Neutrophil (primary cell): Measurements from ENCODE around the gene TMEM238.

ENCODE experiments used
- H3K27ac ChIP-seq: fragments of 200-600 bp; sonication (generic); 2 replicates; pipeline ENCODE4 v1.5.1; 2016; ENCODE audit warnings: mild to moderate bottlenecking, moderate library complexity
- H3K27me3 ChIP-seq: fragments of 200-600 bp; sonication (generic); 2 replicates; pipeline ENCODE4 v1.6.0; 2016; ENCODE audit warnings: mild to moderate bottlenecking
- H3K36me3 ChIP-seq: fragments of 200-600 bp; sonication (generic); 2 replicates; pipeline ENCODE4 v1.5.1; 2017
- H3K4me1 ChIP-seq, 2 experiments: fragments of 200-600 bp in 1 of 2; sonication (generic) in 1 of 2; 1 replicate in 1 of 2; 2 replicates in 1 of 2; pipeline versions ENCODE4 v1.5.1 to v1.6.1; 2013 to 2016; ENCODE audit warnings: low read depth in 1 of 2, low read length in 1 of 2, mild to moderate bottlenecking in 1 of 2, moderate library complexity in 1 of 2; ENCODE audit not compliant: control insufficient read depth in 1 of 2, insufficient read depth in 1 of 2
- H3K4me3 ChIP-seq, 2 experiments: fragments of 200-600 bp in 1 of 2; sonication (generic) in 1 of 2; 1 replicate in 1 of 2; 2 replicates in 1 of 2; pipeline ENCODE4 v1.5.1; 2013 to 2016; ENCODE audit warnings: low read depth in 1 of 2, low read length in 1 of 2, mild to moderate bottlenecking in 1 of 2, moderate library complexity in 1 of 2
- H3K9me3 ChIP-seq: fragments of 200-600 bp; sonication (generic); 2 replicates; pipeline ENCODE4 v1.5.1; 2016
- CTCF ChIP-seq: fragments of 200-600 bp; sonication (generic); IDR thresholded peaks from 2 replicates; pipeline ENCODE4 v1.5.1; 2016; ENCODE audit warnings: antibody characterized with exemption

The TMEM238 gene

DNA sequence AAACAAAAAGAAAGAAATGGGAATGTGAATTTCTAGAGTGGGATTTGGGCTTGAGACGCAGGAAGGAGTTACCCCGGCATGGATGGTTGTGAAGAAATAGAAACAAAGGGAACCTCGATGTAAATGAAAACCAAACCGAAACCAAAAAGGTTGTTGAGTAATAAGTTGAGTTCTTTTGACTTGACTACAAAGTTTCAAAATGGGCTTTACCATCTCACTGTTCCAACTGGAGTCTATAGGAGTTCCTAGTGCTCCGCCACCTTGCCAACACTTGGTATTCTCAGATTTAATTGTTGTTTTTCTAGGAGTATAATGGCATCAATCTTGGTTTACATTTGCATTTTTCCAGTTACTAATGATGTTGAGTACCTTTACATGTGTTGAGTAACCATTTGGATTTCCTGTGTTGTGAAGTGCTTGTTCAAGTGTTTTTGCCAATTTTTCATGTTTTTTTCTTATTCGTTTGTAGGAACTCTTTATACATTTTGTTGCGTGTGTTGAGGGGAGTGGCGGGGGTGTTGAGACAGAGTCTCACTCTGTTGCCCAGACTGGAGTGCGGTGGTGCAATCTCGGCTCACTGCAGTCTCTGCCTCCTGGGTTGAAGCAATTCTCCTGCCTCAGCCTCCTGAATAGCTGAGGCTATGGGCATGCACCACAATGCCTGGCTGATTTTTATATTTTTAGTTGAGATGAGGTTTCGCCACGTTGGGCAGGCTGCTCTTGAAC is 14.3 kb upstream of the TMEM238 start:
- Histone ChIP-seq H3K27ac (peak overlapping the region; percentile 78), H3K9me3 (no peaks in the 10 kb centered on the region), H3K36me3 (peaks cover 29% of the 10 kb centered on the region), H3K27me3 (no peaks in the 10 kb centered on the region), H3K4me1 (peaks cover 22 to 24% of the 10 kb centered on the region in 2 experiments), H3K4me3 (peak overlapping the region; percentile 44 to 55)
- TF ChIP-seq CTCF, result no peak

DNA sequence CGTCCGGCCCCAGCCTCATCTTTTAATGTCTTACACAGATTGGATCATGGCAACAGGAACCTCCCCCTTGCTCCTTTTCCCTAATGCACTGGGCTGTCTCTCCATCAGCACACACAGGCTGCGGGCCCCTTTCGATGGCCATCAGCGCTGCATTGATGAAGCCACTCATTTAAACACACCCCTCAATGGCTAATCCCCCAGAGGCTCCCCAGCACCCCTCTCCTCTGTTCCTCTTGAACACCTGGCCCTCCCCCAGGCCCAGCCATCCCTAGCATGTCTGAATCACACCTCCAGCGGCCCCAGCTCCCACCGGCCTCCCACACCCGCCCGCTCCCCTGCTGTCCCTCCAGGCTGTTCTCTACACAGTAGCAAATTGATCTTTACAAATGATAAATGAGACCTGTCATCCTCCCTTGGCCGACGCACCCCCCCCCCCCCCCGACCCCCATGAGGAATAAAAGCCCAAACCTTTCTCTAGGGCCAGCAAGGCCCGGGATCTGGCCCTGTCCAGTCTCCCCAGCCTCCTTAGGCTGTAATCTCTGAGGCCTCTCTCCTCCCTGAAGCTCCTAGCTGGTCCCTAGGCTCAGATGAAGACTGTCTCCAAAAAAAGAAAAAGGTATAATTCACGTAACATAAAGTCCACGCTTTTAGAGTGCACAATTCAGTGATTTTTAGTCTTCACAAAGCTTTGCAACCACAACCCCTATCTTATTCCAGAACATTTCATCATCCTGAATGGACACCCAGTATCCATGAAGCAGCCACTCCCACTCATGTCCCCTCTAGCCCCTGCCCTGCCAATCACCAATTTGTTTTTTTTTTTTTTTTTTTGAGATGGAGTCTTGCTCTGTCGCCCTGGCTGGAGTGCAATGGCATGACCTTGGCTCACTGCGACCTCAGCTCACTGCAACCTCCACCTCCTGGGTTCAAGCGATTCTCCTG is 9.0 kb upstream of the TMEM238 start:
- Histone ChIP-seq H3K4me1 (peaks cover 11 to 12% of the 10 kb centered on the region in 2 experiments), H3K4me3 (no peak overlapping the region)

DNA sequence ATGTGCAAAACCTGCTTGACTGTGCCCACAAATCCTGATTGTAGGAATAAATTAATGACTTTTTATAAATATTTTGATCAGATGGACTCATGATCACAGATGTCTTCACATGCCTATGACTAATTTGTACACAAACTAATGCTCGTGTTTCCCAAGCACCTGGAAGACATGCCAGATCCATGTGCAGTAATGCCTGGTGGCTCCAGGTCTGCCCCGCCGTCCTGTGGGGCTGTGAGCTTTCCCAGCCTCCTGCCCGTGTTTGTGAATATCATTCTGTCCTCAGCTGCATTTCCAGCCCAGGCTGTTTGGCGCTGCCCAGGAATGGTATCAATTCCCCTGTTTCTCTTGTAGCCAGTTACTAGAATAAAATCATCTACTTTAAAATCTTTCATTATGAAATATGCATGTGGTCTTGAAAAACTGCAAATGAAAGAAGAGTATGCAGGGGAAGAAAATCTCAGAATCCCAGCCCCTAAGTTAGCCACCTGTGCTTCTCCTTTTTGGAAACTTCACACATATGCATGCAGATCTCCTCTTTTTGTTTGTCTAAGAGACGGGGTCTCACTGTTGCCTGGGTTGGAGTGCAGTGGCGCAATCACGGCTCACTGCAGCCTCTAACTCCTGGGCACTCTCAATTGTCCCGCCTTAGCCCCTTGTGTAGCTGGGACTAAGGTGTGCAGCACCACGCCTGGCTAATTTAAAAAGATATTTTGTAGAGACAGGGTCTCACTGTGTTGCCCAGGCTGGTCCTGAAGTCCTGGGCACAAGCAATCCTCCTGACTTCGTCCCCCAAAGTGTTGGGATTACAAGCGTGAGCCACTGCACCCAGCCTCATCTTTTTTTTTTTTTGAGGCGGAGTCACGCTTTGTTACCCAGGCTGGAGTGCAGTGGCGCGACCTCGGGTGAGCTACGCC is 7.9 kb upstream of the TMEM238 start:
- H3K9me3 ChIP-seq, result no peaks in the 10 kb centered on the region
- peaks cover 44% of the 10 kb centered on the region for H3K36me3 ChIP-seq
- peaks cover 16 to 19% of the 10 kb centered on the region in 2 experiments for H3K4me1 ChIP-seq
- H3K27ac ChIP-seq, result no peak overlapping the region
- no peak for TF ChIP-seq CTCF
- no peaks in the 10 kb centered on the region for H3K27me3 ChIP-seq
- H3K4me3 ChIP-seq, result no peak overlapping the region

More for the DNA sequence above, 9.0 kb upstream of the TMEM238 start:
- Histone ChIP-seq H3K27ac (no peak overlapping the region), H3K27me3 (no peaks in the 10 kb centered on the region), H3K9me3 (no peaks in the 10 kb centered on the region), H3K36me3 (peaks cover 34% of the 10 kb centered on the region)
- no peak for TF ChIP-seq CTCF

GRCh38 chr19:55391191-55391670 is 7.1 kb upstream of the TMEM238 start:
- Histone ChIP-seq H3K27me3 (no peaks in the 10 kb centered on the region), H3K4me3 (no peak overlapping the region), H3K9me3 (no peaks in the 10 kb centered on the region), H3K36me3 (peaks cover 44% of the 10 kb centered on the region), H3K4me1 (peaks cover 22 to 26% of the 10 kb centered on the region in 2 experiments), H3K27ac (no peak overlapping the region)
- TF ChIP-seq CTCF, result no peak

DNA sequence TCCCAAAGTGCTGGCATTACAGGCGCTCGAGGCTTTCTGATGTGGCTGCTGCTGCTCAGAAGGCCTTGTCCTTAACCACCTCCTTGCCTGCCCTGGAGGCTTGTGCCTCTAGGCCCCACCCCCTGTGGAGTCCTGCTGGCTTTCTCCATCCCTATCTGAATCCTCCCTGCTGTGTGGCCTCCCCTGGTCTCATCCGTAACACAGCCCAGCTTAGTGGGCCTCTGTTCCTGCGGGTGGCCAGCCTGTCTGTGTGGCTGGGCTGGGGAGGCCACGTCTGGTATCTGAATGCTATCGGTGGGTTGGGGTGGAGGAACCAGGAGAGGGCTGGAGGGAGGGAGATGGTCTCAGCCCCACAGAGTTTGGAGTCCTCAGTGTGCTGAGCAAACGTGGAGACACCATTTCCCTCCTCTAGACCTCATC is 6.4 kb upstream of the TMEM238 start:
- peaks cover 44% of the 10 kb centered on the region for H3K36me3 ChIP-seq
- H3K27me3 ChIP-seq, result no peaks in the 10 kb centered on the region
- no peak overlapping the region for H3K27ac ChIP-seq
- H3K4me3 ChIP-seq, result no peak overlapping the region
- TF ChIP-seq CTCF, result no peak
- H3K9me3 ChIP-seq, result no peaks in the 10 kb centered on the region
- peaks cover 22 to 27% of the 10 kb centered on the region in 2 experiments for H3K4me1 ChIP-seq
